Stimulated activated CD4-positive, alpha-beta T cell treated with anti-CD3 and anti-CD28 coated beads, Interleukin-12 subunit alpha, Interleukin-12 subunit beta, amount 100 ng/mL, for 24 hours (primary cell): ENCODE measurements around the gene DBI.
"Not testable (repeated sequence)": the region's sequence is repeated elsewhere in the genome, so short reads cannot be mapped to it uniquely, and the experiment has no call there.

ENCODE experiments used
- DNase-seq, 2 experiments: peaks; one replicate each; pipeline ENCODE4 v3.0.0-alpha.2; 2020; ENCODE audit warnings: low read depth in 2 of 2

The DBI gene

DNA sequence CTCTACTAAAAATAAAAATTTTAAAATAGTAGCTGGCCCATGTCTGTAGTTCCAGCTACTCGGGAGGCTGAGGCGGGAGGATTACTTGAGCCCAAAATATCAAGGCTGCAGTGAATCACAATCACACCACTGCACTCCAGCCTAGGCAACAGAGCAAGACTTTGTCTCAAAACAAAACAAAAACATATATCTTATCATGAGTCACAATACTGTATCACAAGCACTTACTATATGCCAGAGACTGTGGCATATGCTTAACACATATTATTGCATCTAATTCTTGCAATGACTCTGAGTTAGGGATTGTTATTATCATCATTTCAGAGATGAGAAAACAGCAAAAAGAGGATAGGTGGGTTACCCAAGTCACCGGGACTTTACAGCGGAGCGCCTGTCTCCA lies 35.3 kb downstream of the DBI start:
- no peak for DNase-seq

- DNase-seq: no peak
Observed at GRCh38 chr2:119402645-119403560, 36.1 kb downstream of the DBI start.

- not testable (repeated sequence) for DNase-seq
Observed at GRCh38 chr2:119403618-119404017, 36.8 kb downstream of the DBI start.

DNA sequence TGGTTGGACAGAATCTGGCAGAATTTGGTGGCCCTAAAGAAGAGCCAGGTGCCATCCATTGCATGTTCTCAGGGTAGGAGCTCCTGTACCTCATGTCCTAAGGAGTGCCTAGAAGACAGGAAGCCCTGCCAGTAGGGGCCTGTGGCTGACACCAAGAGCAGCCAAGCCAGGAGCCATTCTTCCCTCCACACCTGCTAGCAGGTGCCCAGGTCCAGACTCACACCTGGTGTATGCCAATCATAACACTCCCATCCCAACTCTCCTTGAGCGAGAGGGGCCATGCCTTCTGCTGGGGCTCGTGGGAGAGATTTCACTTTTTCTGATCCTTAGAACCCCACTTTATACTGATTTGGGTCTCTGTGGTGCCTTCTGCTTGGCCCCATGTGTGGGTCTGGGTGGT lies 38.4 kb downstream of the DBI start:
- no peak for DNase-seq

DNA sequence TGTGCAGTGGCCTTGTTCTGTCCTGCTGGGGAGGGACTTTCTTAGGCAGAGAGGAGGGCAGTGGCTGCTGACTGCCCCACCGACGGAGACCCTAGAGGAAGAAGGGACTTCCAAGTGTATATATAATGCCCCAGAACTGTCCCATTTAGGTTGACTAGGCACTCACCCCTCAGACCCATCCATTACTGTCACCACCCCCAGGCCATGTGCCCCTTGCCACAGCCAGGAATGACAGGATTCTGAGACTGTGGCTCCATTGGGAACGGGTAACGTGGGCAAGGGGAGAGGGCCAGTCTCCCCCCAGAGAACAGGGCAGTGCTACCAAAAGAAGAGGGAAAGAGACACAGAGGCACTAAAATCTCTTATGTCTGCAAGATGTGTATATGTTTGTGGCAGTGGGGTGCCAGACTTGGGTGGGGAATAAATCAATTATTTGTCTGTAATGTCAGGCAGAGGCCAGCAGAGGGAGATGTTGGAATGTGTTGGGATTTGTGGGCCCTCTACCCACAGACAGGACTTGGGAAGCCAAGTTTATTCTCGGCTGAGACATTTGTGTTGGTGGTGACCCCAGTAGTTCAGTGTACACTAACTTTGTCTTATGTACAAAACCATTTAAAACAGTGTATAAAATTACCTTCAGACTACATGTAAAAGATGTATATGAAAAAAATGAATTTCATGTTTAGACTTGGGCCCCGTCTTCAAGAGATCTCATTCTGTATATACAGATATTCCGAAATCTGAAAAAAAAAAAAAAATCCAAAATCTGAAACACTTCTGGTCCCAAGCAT lies 40.8 kb downstream of the DBI start:
- peak in 1 of 2 experiments; percentile 11 for DNase-seq

DNA sequence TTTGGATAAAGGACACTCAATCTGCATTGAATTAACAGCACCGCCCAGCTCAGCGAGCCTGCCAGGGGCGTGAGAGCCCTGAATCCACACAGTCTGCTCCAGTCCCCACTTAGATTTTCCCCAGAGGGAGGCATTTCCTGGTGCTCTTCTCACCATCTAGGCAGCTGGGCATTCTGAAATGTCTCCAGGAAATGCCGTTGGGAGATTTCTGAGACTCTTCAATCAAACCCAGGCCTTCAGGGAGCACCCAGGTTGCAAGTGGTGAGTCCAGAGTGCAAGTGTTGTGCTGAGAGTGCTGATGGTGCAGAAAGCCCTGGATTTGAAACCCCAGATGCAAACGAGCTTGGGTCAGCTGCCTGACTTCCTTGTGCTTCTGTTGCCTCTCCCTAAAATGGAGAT lies 41.4 kb downstream of the DBI start:
- no peak for DNase-seq

- no peak for DNase-seq
Observed at GRCh38 chr2:119409506-119409905, 42.7 kb downstream of the DBI start.

DNA sequence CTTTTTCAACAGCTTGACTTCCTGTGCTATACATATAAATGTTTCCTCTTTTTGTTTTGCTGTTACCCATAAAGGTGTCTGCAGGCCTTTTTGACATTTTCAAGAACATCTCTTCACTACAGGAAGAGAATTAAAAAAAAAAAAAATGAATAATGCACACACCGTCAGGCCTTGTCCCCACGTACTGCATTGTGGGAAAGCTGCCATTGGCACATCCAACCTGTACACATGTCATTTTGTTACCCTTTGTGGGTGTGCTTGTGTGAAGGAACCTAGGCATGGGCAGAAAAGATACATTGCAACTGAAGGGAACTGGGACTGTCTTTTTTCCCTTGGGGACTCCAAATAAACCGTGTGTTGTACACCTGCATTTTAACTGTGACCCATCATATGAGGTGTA lies 48.1 kb downstream of the DBI start:
- DNase-seq: no peak

- no peak for DNase-seq
Observed at GRCh38 chr2:119415630-119416029, 48.9 kb downstream of the DBI start.

DNA sequence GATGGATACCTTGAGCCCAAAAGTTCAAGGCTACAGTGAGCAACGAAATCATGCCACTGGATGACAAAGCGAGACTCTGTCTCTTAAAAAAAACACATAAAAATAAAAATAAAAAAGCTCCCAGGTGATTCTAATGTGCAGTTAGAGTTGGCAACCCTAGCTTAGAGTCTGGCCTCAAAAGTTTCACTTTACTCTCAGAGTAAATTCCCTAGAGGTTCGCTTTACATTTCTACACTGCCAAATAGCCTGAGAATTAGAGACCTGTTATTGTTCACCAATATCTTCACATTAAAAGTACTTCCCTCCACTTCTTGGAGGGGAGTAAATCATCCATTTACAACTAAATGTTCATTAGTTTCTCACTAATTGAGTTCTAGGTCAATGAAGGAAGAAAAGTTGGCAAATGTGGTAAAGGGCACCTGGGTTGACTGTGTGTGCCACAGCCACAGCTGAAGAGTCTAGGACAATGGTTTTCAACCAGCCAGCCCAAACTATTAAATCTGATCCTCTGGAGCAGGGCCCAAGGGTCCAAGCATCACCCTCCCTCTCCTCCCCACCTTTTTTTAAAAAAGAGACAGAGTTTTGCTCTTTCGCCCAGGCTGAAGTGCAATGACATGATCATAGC lies 49.6 kb downstream of the DBI start:
- no peak for DNase-seq

- DNase-seq: no peak
Observed at GRCh38 chr2:119417908-119418307, 51.1 kb downstream of the DBI start.

GRCh38 chr2:119419065-119419464 lies 52.3 kb downstream of the DBI start:
- DNase-seq: no peak

DNA sequence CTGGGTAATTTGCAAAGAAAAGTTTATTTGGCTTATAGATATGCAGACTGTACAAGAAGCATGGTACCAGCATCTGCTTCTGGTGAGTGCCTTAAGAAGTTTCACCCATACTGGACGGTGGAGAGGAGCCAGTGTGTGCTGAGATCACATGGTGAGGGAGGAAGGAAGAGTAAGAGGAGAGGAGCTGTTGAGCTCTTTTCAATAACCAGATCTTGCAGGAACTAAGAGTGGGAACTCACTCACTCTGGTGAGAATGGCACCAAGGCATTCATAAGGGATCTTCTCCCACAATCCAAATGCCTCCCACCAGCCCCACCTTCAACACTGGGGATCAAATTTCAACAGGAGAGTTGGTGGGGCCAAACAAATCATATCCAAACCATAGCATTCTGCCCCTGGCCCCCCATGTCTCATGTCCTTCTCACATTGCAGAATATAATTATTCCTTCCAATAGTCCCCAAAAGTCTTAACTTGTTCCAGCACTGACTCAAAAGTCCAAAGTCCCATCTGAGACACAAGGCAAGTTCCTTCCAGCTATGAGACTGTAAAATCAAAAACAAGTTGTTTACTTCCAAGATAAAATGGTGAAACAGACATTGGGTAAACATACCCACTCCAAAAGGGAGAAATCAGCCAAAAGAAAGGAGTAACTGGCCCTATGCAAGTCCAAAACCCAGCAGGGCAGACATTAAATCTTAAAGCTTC lies 53.2 kb downstream of the DBI start:
- no peak for DNase-seq

DNA sequence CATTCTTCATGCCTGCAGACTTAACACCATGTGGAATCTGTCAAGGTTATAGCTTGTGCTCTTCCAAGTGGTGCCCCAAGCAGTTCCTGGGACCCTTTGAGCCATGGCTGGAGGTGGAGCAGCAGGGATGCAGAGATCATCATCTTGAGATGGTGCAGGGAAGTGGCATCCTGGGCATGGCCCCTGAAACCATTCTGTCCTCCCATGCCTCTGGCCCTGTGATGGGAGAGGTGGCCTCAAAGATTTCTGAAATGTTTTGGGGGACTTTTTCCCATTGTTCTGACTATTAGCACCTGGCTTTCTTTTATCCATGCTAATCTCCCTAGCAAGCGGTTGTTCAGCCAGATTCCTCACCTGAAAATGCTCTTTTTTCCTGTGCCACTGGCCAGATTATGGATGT lies 54.5 kb downstream of the DBI start:
- DNase-seq: no peak

GRCh38 chr2:119421741-119422140 lies 55.0 kb downstream of the DBI start:
- DNase-seq: no peak
